GM12878 (cell line): ENCODE data around the gene DHCR7.

Experiments used
- BACH1 ChIP-seq: fragments of 450-650 bp; IDR thresholded peaks from 2 replicates; pipeline ENCODE4 v1.6.1; 2017; ENCODE audit warnings: mild to moderate bottlenecking, borderline replicate concordance
- POLR2AphosphoS5 ChIP-seq: IDR thresholded peaks from 2 replicates; pipeline ENCODE4 v1.6.1; 2011; ENCODE audit warnings: mild to moderate bottlenecking, low read length, inconsistent platforms
- ZNF24 ChIP-seq: fragments of 450-650 bp; IDR thresholded peaks from 2 replicates; pipeline ENCODE4 v1.6.1; 2017; ENCODE audit warnings: antibody characterized with exemption, mild to moderate bottlenecking

GRCh38 chr11:71456831-71457230 is 8.6 kb upstream of the DHCR7 start:
- TF ChIP-seq POLR2AphosphoS5 (no peak), ZNF24 (no peak), BACH1 (no peak)
